ENCODE results near the gene LRRC32. TPM values are rescaled to one million over a fixed set of nuclear protein-coding genes. Genes with fewer than 3 reads are reported as not detected.

LRRC32 gene
- total and polyA plus RNA-seq, 9 of the 15 experiments (the other 6 are each of a cell fraction or from before 2014, with no cell fraction given): 0.10 to 0.50 (median 0.19) TPM; not detected in 5

GRCh38 chr11:76674517-76675400, 4.2 kb upstream of the LRRC32 start:
- H3K79me2 ChIP-seq (ENCODE audit: control insufficient read depth, insufficient read depth, low read length): no peaks in the 10 kb centered on the region
- no TSS peak for BruUV-seq (replicated peaks)
- POLR2A ChIA-PET: interaction anchor here (0.6 kb wide), 2 partner anchors 84 to 103 kb away, joined by 3 read pairs; no protein-coding TSS in a partner anchor
- no peak for TF ChIP-seq HCFC1 (IDR thresholded peaks at IDR 0.05; ENCODE audit: low read depth, low read length)
- TF ChIP-seq, protein P1, sequence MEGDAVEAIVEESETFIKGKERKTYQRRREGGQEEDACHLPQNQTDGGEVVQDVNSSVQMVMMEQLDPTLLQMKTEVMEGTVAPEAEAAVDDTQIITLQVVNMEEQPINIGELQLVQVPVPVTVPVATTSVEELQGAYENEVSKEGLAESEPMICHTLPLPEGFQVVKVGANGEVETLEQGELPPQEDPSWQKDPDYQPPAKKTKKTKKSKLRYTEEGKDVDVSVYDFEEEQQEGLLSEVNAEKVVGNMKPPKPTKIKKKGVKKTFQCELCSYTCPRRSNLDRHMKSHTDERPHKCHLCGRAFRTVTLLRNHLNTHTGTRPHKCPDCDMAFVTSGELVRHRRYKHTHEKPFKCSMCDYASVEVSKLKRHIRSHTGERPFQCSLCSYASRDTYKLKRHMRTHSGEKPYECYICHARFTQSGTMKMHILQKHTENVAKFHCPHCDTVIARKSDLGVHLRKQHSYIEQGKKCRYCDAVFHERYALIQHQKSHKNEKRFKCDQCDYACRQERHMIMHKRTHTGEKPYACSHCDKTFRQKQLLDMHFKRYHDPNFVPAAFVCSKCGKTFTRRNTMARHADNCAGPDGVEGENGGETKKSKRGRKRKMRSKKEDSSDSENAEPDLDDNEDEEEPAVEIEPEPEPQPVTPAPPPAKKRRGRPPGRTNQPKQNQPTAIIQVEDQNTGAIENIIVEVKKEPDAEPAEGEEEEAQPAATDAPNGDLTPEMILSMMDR (IDR thresholded peaks at IDR 0.05 in 2 of 3, conservative IDR thresholded peaks at IDR 0.05 in 1 of 3; ENCODE audit: insufficient read depth in 2 of 3, low read depth in 1 of 3, low read length in 3 of 3): peak in 1 of 3 experiments; percentile 10; a peak in 1 of 6 replicates
- TF ChIP-seq, protein P2, sequence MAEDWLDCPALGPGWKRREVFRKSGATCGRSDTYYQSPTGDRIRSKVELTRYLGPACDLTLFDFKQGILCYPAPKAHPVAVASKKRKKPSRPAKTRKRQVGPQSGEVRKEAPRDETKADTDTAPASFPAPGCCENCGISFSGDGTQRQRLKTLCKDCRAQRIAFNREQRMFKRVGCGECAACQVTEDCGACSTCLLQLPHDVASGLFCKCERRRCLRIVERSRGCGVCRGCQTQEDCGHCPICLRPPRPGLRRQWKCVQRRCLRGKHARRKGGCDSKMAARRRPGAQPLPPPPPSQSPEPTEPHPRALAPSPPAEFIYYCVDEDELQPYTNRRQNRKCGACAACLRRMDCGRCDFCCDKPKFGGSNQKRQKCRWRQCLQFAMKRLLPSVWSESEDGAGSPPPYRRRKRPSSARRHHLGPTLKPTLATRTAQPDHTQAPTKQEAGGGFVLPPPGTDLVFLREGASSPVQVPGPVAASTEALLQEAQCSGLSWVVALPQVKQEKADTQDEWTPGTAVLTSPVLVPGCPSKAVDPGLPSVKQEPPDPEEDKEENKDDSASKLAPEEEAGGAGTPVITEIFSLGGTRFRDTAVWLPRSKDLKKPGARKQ (CRISPR knock-in tag; IDR thresholded peaks at IDR 0.05): no peak
- no peak for TF ChIP-seq HOXB6 (CRISPR knock-in tag; IDR thresholded peaks at IDR 0.05; ENCODE audit: borderline replicate concordance)
- TF ChIP-seq CREB5 (CRISPR knock-in tag; IDR thresholded peaks at IDR 0.05): no peak
- no peak for TF ChIP-seq TCF7 (IDR thresholded peaks at IDR 0.05; ENCODE audit: borderline replicate concordance)
- TF ChIP-seq SRSF7 (optimal IDR thresholded peaks at IDR 0.05; ENCODE audit: low read depth, low read length): no peak
- no peak for TF ChIP-seq PHF21A (IDR thresholded peaks at IDR 0.05; ENCODE audit: borderline replicate concordance, low read depth)
- TF ChIP-seq, protein P3, sequence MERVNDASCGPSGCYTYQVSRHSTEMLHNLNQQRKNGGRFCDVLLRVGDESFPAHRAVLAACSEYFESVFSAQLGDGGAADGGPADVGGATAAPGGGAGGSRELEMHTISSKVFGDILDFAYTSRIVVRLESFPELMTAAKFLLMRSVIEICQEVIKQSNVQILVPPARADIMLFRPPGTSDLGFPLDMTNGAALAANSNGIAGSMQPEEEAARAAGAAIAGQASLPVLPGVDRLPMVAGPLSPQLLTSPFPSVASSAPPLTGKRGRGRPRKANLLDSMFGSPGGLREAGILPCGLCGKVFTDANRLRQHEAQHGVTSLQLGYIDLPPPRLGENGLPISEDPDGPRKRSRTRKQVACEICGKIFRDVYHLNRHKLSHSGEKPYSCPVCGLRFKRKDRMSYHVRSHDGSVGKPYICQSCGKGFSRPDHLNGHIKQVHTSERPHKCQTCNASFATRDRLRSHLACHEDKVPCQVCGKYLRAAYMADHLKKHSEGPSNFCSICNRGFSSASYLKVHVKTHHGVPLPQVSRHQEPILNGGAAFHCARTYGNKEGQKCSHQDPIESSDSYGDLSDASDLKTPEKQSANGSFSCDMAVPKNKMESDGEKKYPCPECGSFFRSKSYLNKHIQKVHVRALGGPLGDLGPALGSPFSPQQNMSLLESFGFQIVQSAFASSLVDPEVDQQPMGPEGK (CRISPR knock-in tag; IDR thresholded peaks at IDR 0.05; ENCODE audit: borderline replicate concordance): no peak
- TF ChIP-seq ZFP36 (IDR thresholded peaks at IDR 0.05; ENCODE audit: low read depth, low read length, partially characterized antibody): peak; percentile 74

More at GRCh38 chr11:76674517-76675400, 4.2 kb upstream of the LRRC32 start:
- H3K4me1 ChIP-seq (replicated peaks in 1 of 2; ENCODE audit: control insufficient read depth in 2 of 2, insufficient read depth in 2 of 2, low read length in 2 of 2): peaks cover 3 to 20% of the 10 kb centered on the region in 2 experiments; a peak in 2 of 5 replicates
- H3K9me1 ChIP-seq (ENCODE audit: control insufficient read depth, insufficient read depth, low read length): no peaks in the 10 kb centered on the region
- WGBS (ENCODE audit: insufficient coverage, low coverage, missing lambda C conversion rate): 15% methylated on average over 14 of the region's 14 CpGs
- peaks cover 8 to 40% of the 10 kb centered on the region in 2 experiments for H3K27me3 ChIP-seq (ENCODE audit: control insufficient read depth in 2 of 2, insufficient read depth in 2 of 2, low read length in 2 of 2)
- H3K4me3 ChIP-seq: no peak overlapping the region
- H2AFZ ChIP-seq (ENCODE audit: low read depth, low read length): no peak overlapping the region
- ATAC-seq (no peak), DNase-seq (ENCODE audit: extremely low read depth in 1 of 4, low spot score in 3 of 4) (no peak), FAIRE-seq (no peak)
- H3K36me3 ChIP-seq (ENCODE audit: control insufficient read depth, insufficient read depth, low read length): no peaks in the 10 kb centered on the region
- intact Hi-C loops (cut with micrococcal nuclease) (loop anchor here (10.0 kb wide), 1 partner anchor 350 kb away; no protein-coding TSS in a partner anchor), in situ Hi-C loops (cut with MboI) (no loop called here)
- CTCF ChIA-PET (ENCODE audit: low intra/inter-chr PET ratio): no interaction called here
- no peak overlapping the region for H3K4me2 ChIP-seq (ENCODE audit: insufficient read depth, low read length)
- 0 out of 2 replicates have a peak, but pooled peaks cover 12% of the 10 kb centered on the region for H4K20me1 ChIP-seq (replicated peaks; ENCODE audit: control insufficient read depth, insufficient read depth, low read length)
- H3K9ac ChIP-seq (ENCODE audit: insufficient read depth in 1 of 2, low read depth in 2 of 2, low read length in 2 of 2): no peak overlapping the region
- H3K9me3 ChIP-seq (replicated peaks; ENCODE audit: control insufficient read depth, insufficient read depth, low read depth, low read length): no peaks in the 10 kb centered on the region
- no peak overlapping the region for H3K27ac ChIP-seq (ENCODE audit: extremely low read depth, low read depth, low read length)
